Dedifferentiated amniotic fluid mesenchymal stem cell (primary cell): Measurements from ENCODE around the gene PLA2G2D.

ENCODE experiments used
- DNase-seq: peaks from one replicate; pipeline ENCODE4 v3.0.0-alpha.2; 2016; ENCODE audit errors: extremely low spot score

The PLA2G2D gene

DNA sequence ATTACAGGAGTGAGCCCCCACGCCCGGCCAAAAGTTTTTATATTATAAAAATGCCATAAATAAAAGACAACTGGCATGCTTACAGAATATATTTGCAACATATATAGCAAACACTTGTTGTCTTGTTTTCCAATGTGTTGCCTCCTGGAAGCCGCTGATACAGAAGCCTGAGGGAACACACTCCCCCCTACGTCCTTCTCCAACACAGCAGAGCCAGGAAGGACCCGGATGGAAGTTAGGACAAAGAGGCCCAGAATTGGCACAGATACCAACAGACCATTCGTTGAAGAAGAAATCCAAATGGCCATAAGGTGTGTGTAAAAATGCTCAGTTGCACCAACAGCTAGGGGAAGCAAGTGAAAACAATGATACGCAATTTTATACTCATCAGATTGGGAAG lies 50.6 kb downstream of the PLA2G2D start:
- DNase-seq, result no peak

DNA sequence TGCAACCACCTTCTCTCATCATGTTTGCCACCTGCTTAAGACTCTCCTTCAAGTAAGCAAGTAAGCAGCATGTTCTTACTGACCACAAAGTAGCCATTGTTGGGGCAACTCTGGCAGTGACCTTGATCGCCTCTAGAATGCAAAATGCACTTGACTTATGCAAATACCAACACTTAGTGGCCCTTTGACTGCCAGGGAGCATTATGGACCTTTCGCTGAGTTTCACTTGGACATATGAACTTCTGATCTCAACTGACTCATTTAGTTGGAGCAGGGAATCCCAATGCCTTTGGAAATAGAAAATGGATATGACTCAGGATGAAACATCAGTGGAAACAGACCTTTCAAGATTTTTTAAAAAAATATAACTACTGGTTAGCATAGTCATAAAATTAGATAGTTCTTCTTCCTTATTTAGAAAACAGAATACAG lies 55.5 kb downstream of the PLA2G2D start:
- no peak for DNase-seq
